ENCODE results near the gene TUBA1C.

- no peak for TF ChIP-seq RFX5 (IDR thresholded peaks at IDR 0.05; ENCODE audit: low read length)
- TF ChIP-seq CTCF (IDR thresholded peaks at IDR 0.05): 0 out of 2 replicates have a peak, but pooled peaks have one; percentile 25
- TF ChIP-seq CHD2 (IDR thresholded peaks at IDR 0.05; ENCODE audit: low read length, partially characterized antibody): no peak
- TF ChIP-seq REST (IDR thresholded peaks at IDR 0.05; ENCODE audit: low read depth, low read length): no peak
- TF ChIP-seq MAX (IDR thresholded peaks at IDR 0.05; ENCODE audit: low read depth): no peak
- no peak for TF ChIP-seq MEF2A (IDR thresholded peaks at IDR 0.05; ENCODE audit: borderline replicate concordance, low read depth)
- TF ChIP-seq TCF12 (IDR thresholded peaks at IDR 0.05): no peak
These were observed 33.3 kb downstream of the TUBA1C start for GRCh38 chr12:49298160-49298559.

Data from SK-N-SH (cell line).